ENCODE measurements around the gene AWAT2. TPM values are rescaled to one million over a fixed set of nuclear protein-coding genes. Genes with fewer than 3 reads are reported as not detected.
"Not testable (repeated sequence)": the region's sequence is repeated elsewhere in the genome, so short reads cannot be mapped to it uniquely, and the experiment has no call there.

AWAT2 gene
- total RNA-seq, 1 donor from 2014 or later = not detected

DNA sequence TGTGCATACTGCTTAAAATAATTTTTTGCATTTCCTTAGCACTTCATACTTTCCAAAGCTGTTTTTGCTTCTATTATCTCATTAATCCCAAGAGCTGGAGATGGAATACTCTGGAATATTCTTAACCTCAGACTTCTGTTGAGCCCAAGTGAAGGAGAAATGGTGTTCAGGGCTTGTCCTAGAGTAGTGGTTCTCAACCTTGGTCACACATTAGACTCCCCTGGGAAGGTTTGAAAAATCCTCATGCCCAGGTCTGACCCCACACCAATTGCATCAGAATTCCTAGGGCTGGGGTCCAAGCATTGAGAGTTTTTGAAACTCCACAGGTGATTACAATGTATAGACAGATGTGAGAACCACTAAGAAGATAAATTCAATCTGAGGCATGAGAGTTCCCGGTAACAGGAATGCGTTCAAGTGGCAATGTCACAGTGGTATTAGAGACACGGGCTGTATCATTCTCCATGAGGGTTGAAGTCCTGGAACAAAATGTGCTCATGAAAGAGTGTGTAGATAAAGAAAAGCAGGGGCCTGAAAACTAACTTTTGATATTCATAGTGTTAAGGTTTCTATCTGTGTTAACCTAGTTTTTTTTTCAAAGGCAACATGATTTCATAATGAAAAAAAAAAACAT is 47.9 kb downstream of the AWAT2 start:
- no peak for DNase-seq (ENCODE audit: low spot score)

DNA sequence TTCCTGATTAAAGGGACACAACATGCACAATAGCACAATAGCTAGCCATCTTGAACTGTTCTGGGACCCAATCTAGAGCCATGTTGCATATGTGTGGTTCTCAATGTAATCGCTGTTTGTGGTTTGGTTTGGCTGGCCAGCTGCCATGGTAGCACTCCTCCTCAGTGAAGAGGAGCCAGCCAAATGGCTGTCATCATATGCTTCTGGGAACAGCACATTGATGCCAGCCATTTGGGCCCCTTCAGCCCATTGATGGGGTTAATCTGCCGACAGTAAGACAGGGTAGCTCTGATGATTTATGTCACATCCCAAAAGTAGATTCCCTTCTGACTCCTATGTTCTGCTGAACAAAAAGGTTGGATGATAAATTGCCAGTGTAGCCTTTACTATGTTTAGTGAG is 48.5 kb downstream of the AWAT2 start:
- DNase-seq (ENCODE audit: low spot score) = no peak

DNA sequence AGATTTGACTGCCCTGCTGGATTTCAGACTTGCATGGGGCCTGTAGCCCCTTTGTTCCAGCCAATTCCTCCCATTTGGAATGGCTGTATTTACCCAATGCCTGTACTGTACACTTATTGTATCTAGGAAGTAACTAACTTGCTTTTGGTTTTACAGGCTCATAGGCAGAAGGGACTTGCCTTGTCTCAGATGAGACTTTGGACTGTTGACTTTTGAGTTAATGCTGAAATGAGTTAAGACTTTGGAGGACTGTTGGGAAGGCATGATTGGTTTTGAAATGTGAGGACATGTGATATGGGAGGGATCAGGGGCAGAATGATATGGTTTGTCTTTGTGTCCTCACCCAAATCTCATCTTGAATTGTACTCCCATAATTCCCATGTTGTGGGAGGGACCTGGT is 51.4 kb downstream of the AWAT2 start:
- not testable (repeated sequence) for DNase-seq (ENCODE audit: low spot score)

DNA sequence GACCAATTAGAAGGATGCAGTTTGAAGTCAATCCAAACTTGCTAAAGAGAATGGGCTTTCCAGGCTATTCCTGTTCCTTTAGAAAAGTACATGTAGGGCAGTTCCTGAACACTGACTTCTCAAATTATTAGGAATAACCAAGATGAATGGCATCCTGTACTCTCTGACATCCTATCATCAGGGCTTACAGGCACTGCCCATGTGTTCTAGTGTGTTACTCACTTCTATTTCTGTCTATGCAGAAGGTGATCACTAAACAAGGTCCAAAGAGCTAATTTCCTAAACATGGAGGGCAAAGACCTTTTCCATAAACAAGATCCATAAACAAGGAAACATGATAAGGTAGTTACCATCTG is 53.6 kb downstream of the AWAT2 start:
- no peak for DNase-seq (ENCODE audit: low spot score)

DNA sequence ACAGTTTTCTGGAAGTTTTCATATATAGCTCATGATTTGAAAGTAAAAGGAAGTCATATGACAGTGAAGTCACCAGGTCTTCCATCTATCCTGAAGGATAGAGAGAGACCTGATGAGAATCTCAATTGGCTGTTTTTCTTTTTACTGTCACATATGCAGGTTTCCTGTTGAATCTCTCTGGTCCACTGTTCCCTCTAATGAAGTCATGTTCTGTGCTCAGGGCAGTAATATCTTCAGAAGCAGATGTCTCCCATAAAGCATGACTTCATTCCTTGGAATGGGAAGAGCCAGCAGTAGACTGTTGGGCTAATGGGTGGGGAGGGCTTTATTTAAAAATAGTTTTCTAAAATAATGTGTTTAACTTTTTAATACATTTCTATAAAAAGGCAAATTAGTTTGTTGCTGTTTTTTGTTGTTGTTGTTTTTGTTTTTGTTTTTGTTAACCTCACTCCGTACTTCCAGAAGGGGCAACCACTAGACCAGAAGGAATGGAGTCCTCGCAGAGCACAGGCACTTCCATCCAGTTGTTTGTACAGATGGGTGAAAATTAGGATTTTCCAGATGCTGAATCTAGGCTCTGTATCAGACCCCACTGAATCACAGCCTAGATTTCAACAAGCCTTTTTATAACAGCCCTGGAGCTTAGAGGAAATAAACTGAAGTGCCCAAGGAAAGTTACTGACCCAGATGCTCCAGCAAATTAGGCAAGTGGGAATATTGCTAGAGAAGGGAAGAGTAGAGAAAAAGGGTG is 54.2 kb downstream of the AWAT2 start:
- no peak for DNase-seq (ENCODE audit: low spot score)

DNA sequence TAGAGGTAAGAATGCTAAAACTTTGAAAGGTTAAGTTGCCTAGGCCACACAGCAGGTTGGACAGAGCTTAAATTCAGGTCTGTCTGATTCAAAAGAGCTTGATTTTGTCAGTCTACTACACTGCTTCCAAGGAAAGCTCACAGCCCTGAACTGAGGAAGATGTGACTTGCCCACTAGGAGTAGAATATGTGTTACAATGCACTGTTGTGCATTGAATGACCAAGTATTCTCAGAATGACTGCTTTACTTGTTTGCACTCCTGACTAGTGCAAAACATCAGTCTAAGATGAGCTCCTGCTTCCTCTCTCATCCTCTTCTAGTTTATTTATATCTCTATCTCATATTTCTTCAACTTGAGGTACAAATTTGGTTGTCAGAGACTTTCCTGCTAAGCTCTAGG is 56.2 kb downstream of the AWAT2 start:
- no peak for DNase-seq (ENCODE audit: low spot score)

DNA sequence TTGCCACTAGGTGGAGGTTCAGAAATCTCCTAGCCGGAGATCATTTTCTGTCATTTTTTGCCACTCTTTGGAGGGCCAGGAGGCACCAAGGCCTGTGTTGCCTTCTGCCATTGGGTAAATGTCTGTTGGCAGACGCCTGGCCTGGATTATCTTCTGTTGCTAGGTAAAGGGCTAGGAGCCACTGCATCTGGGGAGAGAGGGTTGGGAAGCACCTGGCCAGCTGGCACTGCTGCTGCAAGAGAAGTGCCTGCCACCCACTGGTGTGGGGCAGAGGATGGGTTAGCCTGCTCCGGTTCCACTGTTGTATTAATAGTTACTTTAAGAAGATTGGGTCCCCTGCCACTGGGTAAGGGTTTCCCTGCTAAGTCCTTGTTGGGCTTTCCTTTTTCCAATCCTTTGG is 58.1 kb downstream of the AWAT2 start:
- DNase-seq (ENCODE audit: low spot score) = no peak

Small RNA genes within 50 kb of the gene (microRNA-seq; reads per million reads assigned to microRNA genes)
- gene MIR676 (ENCODE audit: borderline number of aligned reads) = not detected

Other genes starting within 250 kb of the AWAT2 start
- gene OTUD6A, start 12.5 kb upstream of the AWAT2 start, total RNA-seq = not detected
- 30.4 TPM for gene IGBP1, start 83.5 kb upstream of the AWAT2 start, total RNA-seq
- not detected for gene DGAT2L6, start 127.5 kb upstream of the AWAT2 start, total RNA-seq
- not detected for gene AWAT1, start 184.7 kb upstream of the AWAT2 start, total RNA-seq
- gene P2RY4, start 210.3 kb upstream of the AWAT2 start, total RNA-seq = 0.42 TPM
- gene ARR3, start 218.4 kb upstream of the AWAT2 start, total RNA-seq = not detected
- gene RAB41, start 232.2 kb upstream of the AWAT2 start, total RNA-seq = not detected
- gene PDZD11, start 240.0 kb upstream of the AWAT2 start, total RNA-seq = 31.1 TPM
- 0.13 TPM for gene KIF4A, start 240.2 kb upstream of the AWAT2 start, total RNA-seq